ENCODE results near the gene PAAF1. TPM values are rescaled to one million over a fixed set of nuclear protein-coding genes. Genes with fewer than 3 reads are reported as not detected.

Gene PAAF1
- total RNA-seq, 2 experiments from 2014 or later, result 21.6 TPM

GRCh38 chr11:73972187-73972586 is 95.4 kb downstream of the PAAF1 start:
- ChIA-PET POLR2A (interaction anchor here (0.9 to 12.4 kb wide), 7 partner anchors 9 to 199 kb away, joined by 3 to 264 read pairs (median 12); partner anchors contain the start of genes C2CD3, PPME1 and UCP2), CTCF (interaction anchor here (1.8 to 4.4 kb wide), 2 partner anchors 12 to 33 kb away, joined by 3 to 12 read pairs; no protein-coding TSS in a partner anchor)
- Mint-ChIP-seq H3K9me3 (no peaks in the 10 kb centered on the region), H3K4me1 (peaks cover 84% of the 10 kb centered on the region), H3K27ac (peak overlapping the region; percentile 97), H3K4me3 (no peak overlapping the region), H3K27me3 (no peaks in the 10 kb centered on the region), H3K36me3 (ENCODE audit: low read depth) (peaks cover 52% of the 10 kb centered on the region)
- DNase-seq, result no peak

GRCh38 chr11:73972620-73973449 is 96.0 kb downstream of the PAAF1 start:
- Mint-ChIP-seq H3K9me3 (no peaks in the 10 kb centered on the region), H3K4me1 (peaks cover 90% of the 10 kb centered on the region), H3K27me3 (no peaks in the 10 kb centered on the region), H3K27ac (peak overlapping the region; percentile 97), H3K4me3 (no peak overlapping the region), H3K36me3 (ENCODE audit: low read depth) (peaks cover 58% of the 10 kb centered on the region)
- POLR2A ChIA-PET, result interaction anchor here (0.7 to 12.4 kb wide), 9 partner anchors 8 to 198 kb away, joined by 3 to 264 read pairs (median 13); partner anchors contain the start of genes C2CD3, PPME1 and UCP2
- DNase-seq, result no peak
- CTCF ChIA-PET, result interaction anchor here (1.7 to 4.4 kb wide), 3 partner anchors 9 to 32 kb away, joined by 3 to 12 read pairs (median 5); partner anchors contain the start of gene UCP2

GRCh38 chr11:73974604-73975478 is 98.0 kb downstream of the PAAF1 start:
- ChIA-PET CTCF (interaction anchor here (0.9 to 4.4 kb wide), 3 partner anchors 7 to 281 kb away, joined by 3 to 12 read pairs (median 5); partner anchors contain the start of gene UCP2), POLR2A (interaction anchor here (0.8 to 12.4 kb wide), 9 partner anchors 5 to 196 kb away, joined by 3 to 264 read pairs (median 13); partner anchors contain the start of genes C2CD3, PPME1 and UCP2)
- no peak for DNase-seq
- Mint-ChIP-seq H3K27me3 (no peaks in the 10 kb centered on the region), H3K27ac (peak overlapping the region; percentile 97), H3K36me3 (ENCODE audit: low read depth) (peaks cover 78% of the 10 kb centered on the region), H3K4me1 (peaks cover 93% of the 10 kb centered on the region), H3K9me3 (no peaks in the 10 kb centered on the region), H3K4me3 (peak overlapping the region; percentile 62)

GRCh38 chr11:73975479-73975757 is 98.6 kb downstream of the PAAF1 start:
- ChIA-PET CTCF (interaction anchor here (4.4 kb wide), 1 partner anchor 30 kb away, joined by 12 read pairs; no protein-coding TSS in a partner anchor), POLR2A (interaction anchor here (1.4 to 12.4 kb wide), 4 partner anchors 6 to 39 kb away, joined by 4 to 264 read pairs (median 140); partner anchors contain the start of gene UCP2)
- no peak for DNase-seq
- Mint-ChIP-seq H3K9me3 (no peaks in the 10 kb centered on the region), H3K36me3 (ENCODE audit: low read depth) (peaks cover 81% of the 10 kb centered on the region), H3K4me3 (no peak overlapping the region), H3K27ac (peak overlapping the region; percentile 97), H3K4me1 (peaks cover 93% of the 10 kb centered on the region), H3K27me3 (no peaks in the 10 kb centered on the region)

- H3K36me3 Mint-ChIP-seq (ENCODE audit: low read depth), result peaks cover 93% of the 10 kb centered on the region
- no peak for DNase-seq
- peak overlapping the region; percentile 97 for H3K27ac Mint-ChIP-seq
- ChIA-PET POLR2A (interaction anchor here (7.1 to 12.3 kb wide), 2 partner anchors 7 to 37 kb away, joined by 84 to 264 read pairs; no protein-coding TSS in a partner anchor), CTCF (no interaction called here)
- no peak overlapping the region for H3K4me3 Mint-ChIP-seq
- peaks cover 88% of the 10 kb centered on the region for H3K4me1 Mint-ChIP-seq
- H3K9me3 Mint-ChIP-seq, result no peaks in the 10 kb centered on the region
- no peaks in the 10 kb centered on the region for H3K27me3 Mint-ChIP-seq
Observed at GRCh38 chr11:73976451-73977151, 99.8 kb downstream of the PAAF1 start.

- Mint-ChIP-seq H3K36me3 (ENCODE audit: low read depth) (peaks cover 97% of the 10 kb centered on the region), H3K4me1 (peaks cover 76% of the 10 kb centered on the region), H3K27ac (peak overlapping the region; percentile 98), H3K27me3 (no peaks in the 10 kb centered on the region), H3K9me3 (no peaks in the 10 kb centered on the region), H3K4me3 (peak overlapping the region; percentile 19)
- DNase-seq, result no peak
- POLR2A ChIA-PET, result interaction anchor here (7.1 to 12.3 kb wide), 4 partner anchors 9 to 35 kb away, joined by 84 to 264 read pairs (median 151); no protein-coding TSS in a partner anchor
- CTCF ChIA-PET, result no interaction called here
Observed at GRCh38 chr11:73977856-73978519, 101.2 kb downstream of the PAAF1 start.

- no peaks in the 10 kb centered on the region for H3K9me3 Mint-ChIP-seq
- H3K27ac Mint-ChIP-seq, result peak overlapping the region; percentile 98
- peaks cover 92% of the 10 kb centered on the region for H3K36me3 Mint-ChIP-seq (ENCODE audit: low read depth)
- CTCF ChIA-PET, result interaction anchor here (0.9 kb wide), 1 partner anchor 277 kb away, joined by 3 read pairs; no protein-coding TSS in a partner anchor
- DNase-seq, result no peak
- POLR2A ChIA-PET, result interaction anchor here (2.2 to 12.3 kb wide), 5 partner anchors 9 to 49 kb away, joined by 5 to 264 read pairs (median 117); no protein-coding TSS in a partner anchor
- peak overlapping the region; percentile 96 for H3K4me3 Mint-ChIP-seq
- H3K4me1 Mint-ChIP-seq, result peaks cover 74% of the 10 kb centered on the region
- H3K27me3 Mint-ChIP-seq, result no peaks in the 10 kb centered on the region
Observed at GRCh38 chr11:73978576-73979086, 101.8 kb downstream of the PAAF1 start.

GRCh38 chr11:73980001-73980961 is 103.5 kb downstream of the PAAF1 start:
- H3K36me3 Mint-ChIP-seq (ENCODE audit: low read depth), result peaks cover 76% of the 10 kb centered on the region
- H3K9me3 Mint-ChIP-seq, result no peaks in the 10 kb centered on the region
- POLR2A ChIA-PET, result interaction anchor here (0.8 to 12.3 kb wide), 16 partner anchors 11 to 219 kb away, joined by 3 to 264 read pairs (median 5); partner anchors contain the start of genes C2CD3, PPME1 and RAB6A
- H3K27me3 Mint-ChIP-seq, result no peaks in the 10 kb centered on the region
- CTCF ChIA-PET, result interaction anchor here (0.6 to 2.9 kb wide), 17 partner anchors 10 to 275 kb away, joined by 3 to 20 read pairs (median 4); partner anchors contain the start of genes C2CD3 and PPME1
- H3K27ac Mint-ChIP-seq, result peak overlapping the region; percentile 98
- H3K4me3 Mint-ChIP-seq, result peak overlapping the region; percentile 96
- DNase-seq, result peak; percentile 90
- H3K4me1 Mint-ChIP-seq, result peaks cover 70% of the 10 kb centered on the region
